ENCODE results near the gene NUFIP2. TPM values are rescaled to one million over a fixed set of nuclear protein-coding genes. Genes with fewer than 3 reads are reported as not detected.

The NUFIP2 gene
- total RNA-seq, 2 donors from 2014 or later, result 39.9 to 46.9 TPM

DNA sequence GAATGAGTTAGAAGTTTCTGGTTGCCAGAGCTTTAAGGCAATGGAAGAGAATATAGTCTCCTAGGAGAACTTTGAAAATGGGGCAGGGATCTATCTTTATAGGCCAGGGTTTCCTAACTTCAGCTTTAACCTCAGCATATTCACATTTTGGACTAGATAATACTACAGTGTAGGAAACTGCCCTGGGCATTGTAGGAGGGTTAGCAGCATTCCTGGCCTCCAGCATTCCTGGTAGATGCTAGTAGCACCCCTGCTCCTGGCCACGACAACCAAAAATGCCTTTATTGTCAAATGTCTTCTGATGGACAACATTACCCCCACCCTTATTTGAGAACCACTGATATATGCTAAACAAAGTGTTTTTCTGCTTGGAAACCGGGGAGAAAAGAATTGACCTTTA is 86.0 kb downstream of the NUFIP2 start:
- Histone ChIP-seq H3K4me1 (no peaks in the 10 kb centered on the region), H3K9ac (ENCODE audit: low read depth in 2 of 2, low read length in 2 of 2) (no peak overlapping the region), H3K4me3 (no peak overlapping the region), H3K27me3 (no peaks in the 10 kb centered on the region), H3K9me3 (no peaks in the 10 kb centered on the region), H3K27ac (no peak overlapping the region), H3K36me3 (no peaks in the 10 kb centered on the region)
- no peak for DNase-seq
- TF ChIP-seq, protein P1, sequence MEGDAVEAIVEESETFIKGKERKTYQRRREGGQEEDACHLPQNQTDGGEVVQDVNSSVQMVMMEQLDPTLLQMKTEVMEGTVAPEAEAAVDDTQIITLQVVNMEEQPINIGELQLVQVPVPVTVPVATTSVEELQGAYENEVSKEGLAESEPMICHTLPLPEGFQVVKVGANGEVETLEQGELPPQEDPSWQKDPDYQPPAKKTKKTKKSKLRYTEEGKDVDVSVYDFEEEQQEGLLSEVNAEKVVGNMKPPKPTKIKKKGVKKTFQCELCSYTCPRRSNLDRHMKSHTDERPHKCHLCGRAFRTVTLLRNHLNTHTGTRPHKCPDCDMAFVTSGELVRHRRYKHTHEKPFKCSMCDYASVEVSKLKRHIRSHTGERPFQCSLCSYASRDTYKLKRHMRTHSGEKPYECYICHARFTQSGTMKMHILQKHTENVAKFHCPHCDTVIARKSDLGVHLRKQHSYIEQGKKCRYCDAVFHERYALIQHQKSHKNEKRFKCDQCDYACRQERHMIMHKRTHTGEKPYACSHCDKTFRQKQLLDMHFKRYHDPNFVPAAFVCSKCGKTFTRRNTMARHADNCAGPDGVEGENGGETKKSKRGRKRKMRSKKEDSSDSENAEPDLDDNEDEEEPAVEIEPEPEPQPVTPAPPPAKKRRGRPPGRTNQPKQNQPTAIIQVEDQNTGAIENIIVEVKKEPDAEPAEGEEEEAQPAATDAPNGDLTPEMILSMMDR (IDR thresholded peaks at IDR 0.05), result no peak
- intact Hi-C loops (cut with DNase I), result no loop called here

Other genes starting within 250 kb of the NUFIP2 start
- 100 to 1,000 TPM in 1 of 2 donors, 10 to 100 TPM in 1; 63.3 to 112 TPM for gene MYO18A, start 113.8 kb downstream of the NUFIP2 start, total RNA-seq
- gene CRYBA1, start 47.3 kb downstream of the NUFIP2 start, total RNA-seq, result not detected
- 10 to 100 TPM; 42.1 to 57.1 TPM for gene TAOK1, start 96.2 kb upstream of the NUFIP2 start, total RNA-seq